HG03066 (cell line): ENCODE measurements around the gene PDE1C.

Experiments
- ATAC-seq: cut with Tn5 transposase; IDR thresholded peaks from one replicate; pipeline ENCODE4 v1.9.1; 2021; ENCODE audit warnings: low read depth; ENCODE audit not compliant: unreplicated experiment

PDE1C gene

GRCh38 chr7:31953432-31953831, 116.8 kb downstream of the PDE1C start:
- no peak for ATAC-seq

- ATAC-seq: no peak
Measured at GRCh38 chr7:31950091-31950755, 120.0 kb downstream of the PDE1C start.

- no peak for ATAC-seq
Measured at GRCh38 chr7:31948029-31948428, 122.2 kb downstream of the PDE1C start.

- no peak for ATAC-seq
Measured at GRCh38 chr7:31940167-31940566, 130.0 kb downstream of the PDE1C start.

GRCh38 chr7:31939076-31939475, 131.1 kb downstream of the PDE1C start:
- ATAC-seq: no peak

- no peak for ATAC-seq
Measured at GRCh38 chr7:31938650-31939049, 131.6 kb downstream of the PDE1C start.

GRCh38 chr7:31937982-31938381, 132.2 kb downstream of the PDE1C start:
- ATAC-seq: no peak

- no peak for ATAC-seq
Measured at GRCh38 chr7:31935124-31936054, 134.8 kb downstream of the PDE1C start.

- no peak for ATAC-seq
Measured at GRCh38 chr7:31934551-31934950, 135.7 kb downstream of the PDE1C start.

GRCh38 chr7:31933481-31933880, 136.7 kb downstream of the PDE1C start:
- ATAC-seq: no peak

- ATAC-seq: no peak
Measured at GRCh38 chr7:31926991-31927584, 143.1 kb downstream of the PDE1C start.

- ATAC-seq: no peak
Measured at GRCh38 chr7:31925753-31926454, 144.3 kb downstream of the PDE1C start.

- no peak for ATAC-seq
Measured at GRCh38 chr7:31924251-31924650, 146.0 kb downstream of the PDE1C start.

GRCh38 chr7:31922848-31923247, 147.4 kb downstream of the PDE1C start:
- no peak for ATAC-seq

GRCh38 chr7:31921047-31921446, 149.2 kb downstream of the PDE1C start:
- no peak for ATAC-seq

GRCh38 chr7:31919678-31920369, 150.4 kb downstream of the PDE1C start:
- ATAC-seq: no peak

GRCh38 chr7:31918706-31919393, 151.4 kb downstream of the PDE1C start:
- ATAC-seq: no peak

GRCh38 chr7:31917256-31917655, 153.0 kb downstream of the PDE1C start:
- ATAC-seq: no peak

GRCh38 chr7:31910191-31910590, 160.0 kb downstream of the PDE1C start:
- no peak for ATAC-seq
